PC-3 (cell line): ENCODE results near the gene PTPN5. TPM values are rescaled to one million over a fixed set of nuclear protein-coding genes. Genes with fewer than 3 reads are reported as not detected.

Experiments
- ATAC-seq: fragments of 200-7000 bp; cut with Tn5 transposase; 2 replicates; pipeline ENCODE4 v1.9.1; 2020; ENCODE audit warnings: mild to moderate bottlenecking, moderate library complexity
- BruUV-seq: library from RNA; stranded (reverse); fragments of 400-500 nt; replicated peaks from 2 replicates; lab custom pipeline; 2021; lab: Mats Ljungman, UMichigan
- CTCF ChIA-PET: fragments of 300-600 bp; sonication (Branson Sonifier 250); formaldehyde crosslinking; loops from one replicate; lab custom pipeline; 2022; ENCODE audit warnings: antibody characterized with exemption; lab: Charles Lee
- POLR2A ChIA-PET: fragments of 300-600 bp; sonication (Branson Sonifier 250); formaldehyde crosslinking; loops from one replicate; lab custom pipeline; 2022; ENCODE audit warnings: antibody characterized with exemption; ENCODE audit not compliant: unreplicated experiment; lab: Charles Lee
- DNase-seq: peaks from one replicate; pipeline ENCODE4 v3.0.0-alpha.2; 2015
- H2AFZ ChIP-seq: fragments of 300-600 bp; sonication (generic); 2 replicates; pipeline ENCODE4 v1.6.0; 2016; ENCODE audit warnings: antibody characterized with exemption, low read length
- H3F3A ChIP-seq: fragments of 300-600 bp; sonication (generic); one replicate; pipeline ENCODE4 v1.6.0; 2017; ENCODE audit warnings: antibody characterized with exemption, low read length, control low read depth, mild to moderate bottlenecking; ENCODE audit not compliant: unreplicated experiment
- H3K27ac ChIP-seq: fragments of 300-600 bp; sonication (generic); 2 replicates; pipeline ENCODE4 v1.5.1; 2016; ENCODE audit warnings: mild to moderate bottlenecking, low read length
- H3K27me3 ChIP-seq: fragments of 300-600 bp; sonication (generic); 2 replicates; pipeline ENCODE4 v1.6.1; 2016; ENCODE audit warnings: low read length, mixed read lengths
- H3K36me3 ChIP-seq: fragments of 300-600 bp; sonication (generic); 2 replicates; pipeline ENCODE4 v1.6.1; 2016; ENCODE audit warnings: low read depth, mixed run types, low read length, mixed read lengths
- H3K4me1 ChIP-seq: fragments of 300-600 bp; sonication (generic); 2 replicates; pipeline ENCODE4 v1.5.1; 2016; ENCODE audit warnings: low read length; ENCODE audit not compliant: insufficient read depth
- H3K4me2 ChIP-seq: fragments of 300-600 bp; sonication (generic); 2 replicates; pipeline ENCODE4 v1.6.0; 2016; ENCODE audit warnings: low read length
- H3K4me3 ChIP-seq: fragments of 300-600 bp; sonication (generic); 2 replicates; pipeline ENCODE4 v1.5.1; 2016; ENCODE audit warnings: mild to moderate bottlenecking, low read length, mixed read lengths
- H3K79me2 ChIP-seq: fragments of 300-600 bp; sonication (generic); 2 replicates; pipeline ENCODE4 v1.6.1; 2017; ENCODE audit warnings: low read length, mixed read lengths
- H3K9ac ChIP-seq: fragments of 300-600 bp; sonication (generic); 2 replicates; pipeline ENCODE4 v1.6.0; 2016; ENCODE audit warnings: mild to moderate bottlenecking, low read length
- H3K9me2 ChIP-seq: fragments of 300-600 bp; sonication (generic); replicated peaks from 2 replicates; pipeline ENCODE4 v1.6.1; 2016; ENCODE audit warnings: mixed run types, low read length, mixed read lengths
- H3K9me3 ChIP-seq: fragments of 300-600 bp; sonication (generic); 2 replicates; pipeline ENCODE4 v1.6.1; 2016; ENCODE audit warnings: low read length, mixed read lengths
- H4K20me1 ChIP-seq: fragments of 300-600 bp; sonication (generic); 2 replicates; pipeline ENCODE4 v1.6.1; 2016; ENCODE audit warnings: low read length, mixed read lengths
- CTCF ChIP-seq: fragments of 300-600 bp; sonication (generic); conservative IDR thresholded peaks from 2 replicates; pipeline ENCODE4 v1.5.1; 2017; ENCODE audit warnings: antibody characterized with exemption, low read depth, mild to moderate bottlenecking, low read length
- EZH2 ChIP-seq: fragments of 300-600 bp; sonication (generic); IDR thresholded peaks from one replicate; pipeline ENCODE4 v1.6.1; 2017; ENCODE audit warnings: antibody characterized with exemption, mild to moderate bottlenecking, low read length; ENCODE audit not compliant: unreplicated experiment
- EZH2phosphoT487 ChIP-seq: fragments of 300-600 bp; sonication (generic); IDR thresholded peaks from 2 replicates; pipeline ENCODE4 v1.6.1; 2018; ENCODE audit warnings: mild to moderate bottlenecking, antibody characterized with exemption, low read length, borderline replicate concordance
- intact Hi-C: fragments of 100-400 bp; cut with micrococcal nuclease; formaldehyde crosslinking; loops from 2 replicates; pipeline ENCODE4 v1.9.0; 2023
- total RNA-seq: library from RNA; depleted of rRNA; stranded (reverse); fragments of >200 nt; gene quantifications from 2 replicates; pipeline ENCODE4 v1.2.3, GENCODE V29; 2014

Gene PTPN5
- total RNA-seq, 1 experiment from 2014 or later = 0.95 TPM

GRCh38 chr11:18761144-18761543 is 30.5 kb downstream of the PTPN5 start:
- H3K4me3 ChIP-seq = no peak overlapping the region
- peaks cover 16% of the 10 kb centered on the region for H3K4me1 ChIP-seq
- H3K27ac ChIP-seq = no peak overlapping the region
- H3K4me2 ChIP-seq = no peak overlapping the region
- peaks cover 3% of the 10 kb centered on the region for H3F3A ChIP-seq
- no peaks in the 10 kb centered on the region for H3K9me2 ChIP-seq
- ChIA-PET CTCF (no interaction called here), POLR2A (no interaction called here)
- no peaks in the 10 kb centered on the region for H3K79me2 ChIP-seq
- DNase-seq (no peak), ATAC-seq (no peak)
- no peaks in the 10 kb centered on the region for H4K20me1 ChIP-seq
- H3K27me3 ChIP-seq = no peaks in the 10 kb centered on the region
- intact Hi-C loops = loop anchor here (5.0 kb wide), 1 partner anchor 589 kb away; the partner anchor contains the start of gene MRGPRX4
- TF ChIP-seq EZH2 (no peak), CTCF (no peak), EZH2phosphoT487 (no peak)
- no peak overlapping the region for H3K9ac ChIP-seq
- H2AFZ ChIP-seq = no peak overlapping the region
- H3K9me3 ChIP-seq = no peaks in the 10 kb centered on the region
- no peaks in the 10 kb centered on the region for H3K36me3 ChIP-seq
- no TSS peak for BruUV-seq

- H3K79me2 ChIP-seq = no peaks in the 10 kb centered on the region
- no peaks in the 10 kb centered on the region for H3K9me2 ChIP-seq
- no peaks in the 10 kb centered on the region for H3K9me3 ChIP-seq
- ATAC-seq = no peak
- intact Hi-C loops = no loop called here
- H2AFZ ChIP-seq = no peak overlapping the region
- TF ChIP-seq CTCF (no peak), EZH2 (no peak), EZH2phosphoT487 (no peak)
- H3K4me2 ChIP-seq = no peak overlapping the region
- no peaks in the 10 kb centered on the region for H3F3A ChIP-seq
- no TSS peak for BruUV-seq
- H3K27ac ChIP-seq = no peak overlapping the region
- H3K27me3 ChIP-seq = no peaks in the 10 kb centered on the region
- DNase-seq = no peak
- POLR2A ChIA-PET = interaction anchor here (0.6 kb wide), 1 partner anchor 506 kb away, joined by 3 read pairs; no protein-coding TSS in a partner anchor
- H3K4me1 ChIP-seq = no peaks in the 10 kb centered on the region
- H3K9ac ChIP-seq = no peak overlapping the region
- CTCF ChIA-PET = no interaction called here
- no peak overlapping the region for H3K4me3 ChIP-seq
- no peaks in the 10 kb centered on the region for H3K36me3 ChIP-seq
- H4K20me1 ChIP-seq = no peaks in the 10 kb centered on the region
Measured at GRCh38 chr11:18757811-18758210, 33.8 kb downstream of the PTPN5 start.

GRCh38 chr11:18756889-18757288 is 34.7 kb downstream of the PTPN5 start:
- no peak overlapping the region for H3K27ac ChIP-seq
- no peaks in the 10 kb centered on the region for H3F3A ChIP-seq
- DNase-seq (no peak), ATAC-seq (no peak)
- H2AFZ ChIP-seq = no peak overlapping the region
- no peaks in the 10 kb centered on the region for H3K4me1 ChIP-seq
- no peaks in the 10 kb centered on the region for H3K9me3 ChIP-seq
- TF ChIP-seq EZH2 (no peak), CTCF (no peak), EZH2phosphoT487 (no peak)
- POLR2A ChIA-PET = no interaction called here
- no peak overlapping the region for H3K4me3 ChIP-seq
- H3K9me2 ChIP-seq = no peaks in the 10 kb centered on the region
- no peak overlapping the region for H3K4me2 ChIP-seq
- CTCF ChIA-PET = no interaction called here
- no peaks in the 10 kb centered on the region for H3K79me2 ChIP-seq
- H3K9ac ChIP-seq = no peak overlapping the region
- H3K36me3 ChIP-seq = no peaks in the 10 kb centered on the region
- no peaks in the 10 kb centered on the region for H4K20me1 ChIP-seq
- no peaks in the 10 kb centered on the region for H3K27me3 ChIP-seq
- intact Hi-C loops = no loop called here
- no TSS peak for BruUV-seq
